Thyroid gland (tissue), 4 donors: Measurements from ENCODE around the gene DLG2.

Experiments used
- POLR2A ChIP-seq, 2 donors: fragments of 450-650 bp; IDR thresholded peaks; one replicate each; pipeline ENCODE4 v1.6.1; 2017; ENCODE audit warnings: antibody characterized with exemption in 2 of 2, mild to moderate bottlenecking in 2 of 2, moderate library complexity in 1 of 2
- TF ChIP-seq, protein P1 (sequence below), 6 experiments: fragments of 200-600 bp in 3 of 6; fragments of 450-650 bp in 3 of 6; sonication (generic) in 3 of 6; IDR thresholded peaks; one replicate each; pipeline ENCODE4 v1.5.1; 2016 to 2019; ENCODE audit warnings: antibody characterized with exemption in 6 of 6, mild to moderate bottlenecking in 2 of 6, inconsistent platforms in 1 of 6, moderate library complexity in 1 of 6

- TF ChIP-seq, protein P1, sequence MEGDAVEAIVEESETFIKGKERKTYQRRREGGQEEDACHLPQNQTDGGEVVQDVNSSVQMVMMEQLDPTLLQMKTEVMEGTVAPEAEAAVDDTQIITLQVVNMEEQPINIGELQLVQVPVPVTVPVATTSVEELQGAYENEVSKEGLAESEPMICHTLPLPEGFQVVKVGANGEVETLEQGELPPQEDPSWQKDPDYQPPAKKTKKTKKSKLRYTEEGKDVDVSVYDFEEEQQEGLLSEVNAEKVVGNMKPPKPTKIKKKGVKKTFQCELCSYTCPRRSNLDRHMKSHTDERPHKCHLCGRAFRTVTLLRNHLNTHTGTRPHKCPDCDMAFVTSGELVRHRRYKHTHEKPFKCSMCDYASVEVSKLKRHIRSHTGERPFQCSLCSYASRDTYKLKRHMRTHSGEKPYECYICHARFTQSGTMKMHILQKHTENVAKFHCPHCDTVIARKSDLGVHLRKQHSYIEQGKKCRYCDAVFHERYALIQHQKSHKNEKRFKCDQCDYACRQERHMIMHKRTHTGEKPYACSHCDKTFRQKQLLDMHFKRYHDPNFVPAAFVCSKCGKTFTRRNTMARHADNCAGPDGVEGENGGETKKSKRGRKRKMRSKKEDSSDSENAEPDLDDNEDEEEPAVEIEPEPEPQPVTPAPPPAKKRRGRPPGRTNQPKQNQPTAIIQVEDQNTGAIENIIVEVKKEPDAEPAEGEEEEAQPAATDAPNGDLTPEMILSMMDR (IDR thresholded peaks at IDR 0.05), result no peak
- no peak for TF ChIP-seq POLR2A (IDR thresholded peaks at IDR 0.05)
Observed at GRCh38 chr11:83692675-83693074, 1934.5 kb downstream of the DLG2 start.
